ENCODE results near the gene DNAH17.

- TF ChIP-seq POLR2AphosphoS5 (IDR thresholded peaks at IDR 0.05; ENCODE audit: low read depth, low read length): no peak
- no peak for TF ChIP-seq TAF1 (IDR thresholded peaks at IDR 0.05; ENCODE audit: borderline replicate concordance, low read depth, low read length)
These were observed 19.6 kb downstream of the DNAH17 start for GRCh38 chr17:78557598-78558039.

Data from GM12892 (cell line).